ENCODE measurements around the gene ST13.
A peak's percentile ranks its signal among the peaks of the same experiment; 100 is the strongest.
"Not testable (repeated sequence)": the region's sequence is repeated elsewhere in the genome, so short reads cannot be mapped to it uniquely, and the experiment has no call there.

Gene ST13

GRCh38 chr22:40838486-40838885, 18.0 kb downstream of the ST13 start:
- DNase-seq (ENCODE audit: low read depth): no peak

- DNase-seq (ENCODE audit: low read depth): no peak
Measured at GRCh38 chr22:40834619-40835018, 21.8 kb downstream of the ST13 start.

GRCh38 chr22:40829131-40829530, 27.3 kb downstream of the ST13 start:
- no peak for DNase-seq (ENCODE audit: low read depth)

GRCh38 chr22:40826984-40827741, 29.3 kb downstream of the ST13 start:
- DNase-seq (ENCODE audit: low read depth): no peak

- DNase-seq (ENCODE audit: low read depth): not testable (repeated sequence)
Measured at GRCh38 chr22:40826292-40826691, 30.1 kb downstream of the ST13 start.

- no peak for DNase-seq (ENCODE audit: low read depth)
Measured at GRCh38 chr22:40823426-40823825, 33.0 kb downstream of the ST13 start.

- DNase-seq (ENCODE audit: low read depth): no peak
Measured at GRCh38 chr22:40819599-40820140, 36.8 kb downstream of the ST13 start.

GRCh38 chr22:40818747-40819598, 37.5 kb downstream of the ST13 start, which contains the start of gene SLC25A17:
SLC25A17 (minus strand) TSS chr22:40819346; CDS start chr22:40819248, 98 bp downstream.
- peak; percentile 85 for DNase-seq (ENCODE audit: low read depth)

GRCh38 chr22:40818192-40818746, 38.2 kb downstream of the ST13 start:
- no peak for DNase-seq (ENCODE audit: low read depth)

- DNase-seq (ENCODE audit: low read depth): no peak
Measured at GRCh38 chr22:40817737-40818136, 38.7 kb downstream of the ST13 start.

- no peak for DNase-seq (ENCODE audit: low read depth)
Measured at GRCh38 chr22:40813912-40814315, 42.5 kb downstream of the ST13 start.

- DNase-seq (ENCODE audit: low read depth): no peak
Measured at GRCh38 chr22:40808018-40808841, 48.2 kb downstream of the ST13 start.

GRCh38 chr22:40806711-40807110, 49.7 kb downstream of the ST13 start:
- DNase-seq (ENCODE audit: low read depth): no peak

- no peak for DNase-seq (ENCODE audit: low read depth)
Measured at GRCh38 chr22:40805699-40806203, 50.7 kb downstream of the ST13 start.

- DNase-seq (ENCODE audit: low read depth): no peak
Measured at GRCh38 chr22:40805239-40805638, 51.2 kb downstream of the ST13 start.

- no peak for DNase-seq (ENCODE audit: low read depth)
Measured at GRCh38 chr22:40803321-40803720, 53.1 kb downstream of the ST13 start.

- DNase-seq (ENCODE audit: low read depth): no peak
Measured at GRCh38 chr22:40799008-40799407, 57.4 kb downstream of the ST13 start.

- no peak for DNase-seq (ENCODE audit: low read depth)
Measured at GRCh38 chr22:40797427-40797826, 59.0 kb downstream of the ST13 start.

- no peak for DNase-seq (ENCODE audit: low read depth)
Measured at GRCh38 chr22:40792451-40792850, 64.0 kb downstream of the ST13 start.

GRCh38 chr22:40791241-40791640, 65.2 kb downstream of the ST13 start:
- no peak for DNase-seq (ENCODE audit: low read depth)

GRCh38 chr22:40789131-40789530, 67.3 kb downstream of the ST13 start:
- DNase-seq (ENCODE audit: low read depth): no peak

Data from stimulated activated CD8-positive, alpha-beta memory T cell treated with anti-CD3 and anti-CD28 coated beads, Interleukin-4, amount 100 ng/mL, for 24 hours (primary cell).